HG02981 (cell line): ENCODE data around the gene GP1BB.
"Not testable (repeated sequence)": the region's sequence is repeated elsewhere in the genome, so short reads cannot be mapped to it uniquely, and the experiment has no call there.

Source experiments
- ATAC-seq: cut with Tn5 transposase; IDR thresholded peaks from one replicate; pipeline ENCODE4 v1.9.1; 2021; ENCODE audit warnings: mild to moderate bottlenecking, moderate library complexity; ENCODE audit not compliant: unreplicated experiment

Gene GP1BB

GRCh38 chr22:19693581-19693980 lies 29.8 kb upstream of the GP1BB start:
- no peak for ATAC-seq

DNA sequence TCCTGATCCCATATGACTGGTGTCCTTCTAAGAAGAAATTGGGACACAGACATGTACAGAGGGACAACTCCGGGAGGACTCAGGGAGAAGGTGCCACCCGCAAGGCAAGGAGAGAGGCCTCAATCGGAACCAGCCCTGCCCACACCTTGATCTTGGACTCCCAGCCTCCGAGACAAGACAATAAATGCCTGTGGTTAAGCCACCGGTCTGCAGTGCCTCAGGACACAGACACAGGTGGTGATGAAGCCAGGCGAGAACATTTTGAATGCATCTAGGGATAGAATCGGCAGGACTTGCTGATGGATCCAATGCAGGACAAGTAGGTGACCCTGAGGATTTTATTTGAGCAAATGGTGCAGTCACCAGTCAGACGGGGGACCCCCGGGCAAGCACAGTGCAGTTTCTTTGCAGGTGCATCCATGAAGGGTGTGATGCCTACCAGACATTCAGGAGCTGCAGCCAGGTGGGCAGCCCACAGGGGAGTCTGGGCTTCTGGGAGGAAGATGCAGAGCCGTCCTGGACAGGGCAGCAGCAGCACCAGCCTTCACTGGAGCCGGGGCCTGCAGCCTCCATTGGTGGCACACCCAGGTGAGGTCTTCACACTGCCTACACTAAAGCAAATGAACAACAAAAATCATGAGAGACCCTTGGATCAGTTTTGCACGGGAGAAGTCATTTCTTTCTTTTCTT lies 29.2 kb upstream of the GP1BB start:
- no peak for ATAC-seq

DNA sequence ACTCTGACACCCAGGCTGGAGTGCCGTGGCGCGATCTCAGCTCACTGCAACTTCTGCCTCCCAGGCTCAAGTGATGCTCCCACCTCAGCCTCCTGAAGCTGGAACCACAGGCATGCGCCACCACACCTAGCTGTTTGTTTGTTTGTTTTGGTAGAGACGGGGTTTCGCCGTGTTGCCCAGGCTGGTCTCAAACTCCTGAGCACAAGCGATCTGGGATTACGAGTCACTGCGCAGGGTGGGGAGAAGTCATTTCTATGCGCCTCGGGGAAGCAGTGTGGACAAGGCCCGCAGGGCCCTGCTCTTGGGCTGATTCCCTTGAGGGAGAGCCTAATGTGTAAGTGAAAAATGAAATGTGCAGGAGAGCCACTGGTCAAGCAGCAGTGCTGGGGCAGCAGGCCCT lies 28.6 kb upstream of the GP1BB start:
- no peak for ATAC-seq

GRCh38 chr22:19696504-19697276 lies 26.6 kb upstream of the GP1BB start:
- ATAC-seq, result no peak

GRCh38 chr22:19697871-19698270 lies 25.5 kb upstream of the GP1BB start:
- not testable (repeated sequence) for ATAC-seq

DNA sequence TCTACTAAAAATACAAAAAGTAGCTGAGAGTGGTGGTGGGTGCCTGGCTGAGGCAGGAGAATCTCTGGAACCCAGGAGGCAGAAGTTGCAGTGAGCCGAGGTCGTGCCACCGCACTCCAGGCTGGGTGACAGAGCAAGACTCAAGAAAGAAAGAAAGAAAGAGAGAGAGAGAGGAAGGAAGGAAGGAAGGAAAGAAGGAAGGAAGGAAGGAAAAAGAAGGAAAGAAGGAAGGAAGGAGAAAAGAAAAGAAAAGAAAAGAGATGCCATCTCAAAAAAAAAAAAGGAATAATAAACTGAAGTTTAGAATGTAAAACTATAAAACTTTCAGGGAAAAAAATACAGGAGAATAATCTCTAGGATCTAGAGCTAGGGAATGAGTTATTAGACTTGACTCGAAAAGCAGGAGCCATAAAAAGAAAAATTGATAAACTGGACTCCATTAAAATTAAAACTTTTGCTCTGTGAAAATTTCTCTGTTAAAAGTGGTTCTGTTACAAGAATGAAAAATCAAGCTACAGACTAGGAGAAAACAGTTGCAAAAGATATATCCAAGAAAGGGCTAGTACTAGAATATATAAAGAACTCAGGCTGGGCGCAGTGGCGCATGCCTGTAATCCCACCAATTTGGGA lies 22.4 kb upstream of the GP1BB start:
- ATAC-seq, result no peak

GRCh38 chr22:19701420-19702145 lies 21.8 kb upstream of the GP1BB start:
- ATAC-seq, result no peak

DNA sequence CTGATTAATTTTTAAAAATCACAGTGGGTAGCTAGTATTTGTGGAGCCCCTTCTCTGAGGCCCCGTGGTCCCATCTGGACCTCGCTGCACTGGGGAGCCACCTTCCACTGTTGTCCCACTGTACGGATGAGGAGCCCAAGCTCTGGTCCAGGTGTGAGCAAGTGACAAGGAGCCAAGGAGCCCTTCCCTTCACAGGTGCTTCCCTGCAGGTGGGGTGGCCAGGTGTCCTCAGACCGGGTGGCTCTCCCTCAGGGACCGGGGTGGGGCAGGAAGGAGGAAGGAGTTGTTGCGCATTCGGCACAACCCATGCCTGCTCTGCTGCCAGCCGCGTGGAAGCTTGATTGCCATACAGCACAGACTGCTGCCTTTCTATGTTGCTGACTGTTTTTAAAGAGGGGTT lies 19.5 kb upstream of the GP1BB start:
- ATAC-seq, result no peak

GRCh38 chr22:19704355-19705015 lies 18.9 kb upstream of the GP1BB start:
- no peak for ATAC-seq

GRCh38 chr22:19705181-19705934 lies 18.0 kb upstream of the GP1BB start:
- no peak for ATAC-seq

GRCh38 chr22:19706661-19707151 lies 16.6 kb upstream of the GP1BB start:
- no peak for ATAC-seq

- ATAC-seq, result no peak
These were observed 15.7 kb upstream of the GP1BB start for GRCh38 chr22:19707347-19708290.

GRCh38 chr22:19708321-19709011 lies 14.9 kb upstream of the GP1BB start:
- ATAC-seq, result no peak

DNA sequence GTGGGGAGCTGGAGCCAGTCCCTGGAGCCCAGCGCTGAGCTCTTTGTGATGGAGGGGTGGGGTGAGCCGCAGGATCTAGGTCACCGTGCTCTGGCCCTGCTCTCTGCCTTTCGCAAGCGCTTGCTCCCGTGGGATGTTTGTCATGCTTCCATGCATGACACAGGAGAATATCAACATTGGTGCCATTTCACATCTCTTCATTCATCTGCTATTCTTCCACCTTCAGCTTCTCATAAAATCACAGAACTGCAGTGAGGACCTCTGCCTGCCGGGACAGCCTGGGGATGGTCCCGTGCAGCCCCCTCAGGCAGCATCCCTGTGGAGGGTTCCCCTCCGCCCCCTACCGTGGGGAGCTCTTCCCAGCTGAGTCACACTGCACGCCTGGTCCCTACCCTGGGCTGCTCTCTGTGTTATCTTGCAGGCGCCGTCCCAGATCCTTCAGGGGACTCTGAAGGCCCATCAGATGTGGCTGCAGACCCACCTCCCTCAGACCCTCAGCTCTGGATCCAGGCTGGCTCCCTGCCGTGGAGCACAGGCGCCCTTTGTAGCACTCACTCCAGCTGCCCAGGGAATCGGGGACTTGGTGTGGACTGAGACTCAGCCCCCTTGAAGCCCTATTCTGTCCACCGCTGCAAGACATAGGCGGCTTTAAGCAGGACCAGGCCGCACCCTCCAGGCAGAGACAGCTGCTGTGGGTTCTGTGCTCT lies 14.1 kb upstream of the GP1BB start:
- ATAC-seq, result no peak

DNA sequence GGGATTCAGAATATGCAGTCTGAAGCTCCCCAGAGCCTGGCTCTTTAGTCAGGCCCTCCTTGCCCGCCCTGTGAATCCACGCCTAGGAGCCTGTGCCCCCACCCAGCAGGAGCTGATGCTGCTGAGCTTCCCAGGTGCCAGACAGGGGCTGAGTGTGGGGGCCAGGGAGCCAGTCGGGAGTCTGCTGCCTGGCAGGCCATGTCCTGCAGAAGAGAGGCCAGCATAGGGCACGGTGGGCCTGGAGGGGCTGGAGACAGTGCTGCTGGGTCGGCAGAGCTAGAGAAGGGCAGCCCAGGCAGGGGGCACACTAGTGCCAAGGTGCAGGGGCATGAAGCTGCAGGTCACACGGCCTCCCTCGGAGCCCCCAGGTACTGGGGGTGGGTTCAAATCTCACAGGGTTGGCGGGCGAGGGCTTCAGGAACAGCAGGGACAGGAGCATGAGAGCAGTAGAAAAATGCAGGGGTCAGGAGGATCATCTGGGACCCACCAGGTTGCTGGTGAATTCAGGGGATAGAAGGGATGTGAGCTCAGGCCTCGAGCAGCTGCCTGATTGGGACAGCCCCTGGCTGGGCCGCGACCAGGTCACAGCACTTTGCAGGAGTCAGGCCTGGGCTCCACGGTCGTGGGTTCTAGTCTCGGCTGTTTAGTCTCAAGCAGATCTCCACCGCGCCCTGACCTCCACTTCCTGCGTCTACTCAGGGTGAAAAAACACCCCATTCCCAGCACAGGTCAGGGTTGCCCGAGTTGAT lies 13.1 kb upstream of the GP1BB start:
- ATAC-seq, result no peak

DNA sequence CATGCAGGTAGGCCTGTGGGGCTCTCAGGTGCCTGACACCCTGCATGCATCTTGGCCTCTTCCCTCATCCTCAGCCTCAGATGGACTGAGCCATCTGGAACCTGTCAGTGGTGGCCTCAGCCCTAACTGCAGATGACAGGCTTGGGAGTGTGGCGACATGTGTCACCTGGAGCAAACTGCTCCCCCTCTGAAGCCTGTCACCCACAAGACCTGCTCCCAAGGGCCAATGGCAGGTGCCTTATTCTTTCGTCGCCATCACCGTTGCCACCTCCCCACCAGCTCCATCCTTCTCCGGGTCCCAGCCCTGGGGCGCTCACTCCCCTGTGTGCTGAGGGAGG lies 12.6 kb upstream of the GP1BB start:
- no peak for ATAC-seq

DNA sequence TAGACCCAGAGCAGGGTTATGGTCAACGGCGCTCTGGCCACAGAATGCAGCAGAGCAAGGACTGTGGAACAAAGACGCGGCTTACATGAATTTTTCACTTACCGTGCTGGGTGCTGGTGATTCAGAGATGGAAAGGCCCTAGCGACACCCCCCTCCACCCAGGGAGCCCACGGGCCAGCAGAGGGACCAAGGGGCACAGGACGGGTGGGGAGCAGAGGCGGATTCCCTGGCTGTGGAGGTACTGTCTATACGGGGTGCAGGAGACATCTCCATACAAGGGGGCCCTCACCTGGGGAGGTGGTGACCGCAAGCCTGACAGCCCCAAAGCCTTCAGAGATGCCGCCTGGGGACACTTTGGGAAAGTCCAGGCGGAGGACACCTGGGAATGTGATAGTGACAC lies 10.1 kb upstream of the GP1BB start:
- no peak for ATAC-seq
